H1 (cell line): ENCODE results near the gene NME1. TPM values are rescaled to one million over a fixed set of nuclear protein-coding genes. Genes with fewer than 3 reads are reported as not detected.
A peak's percentile ranks its signal among the peaks of the same experiment; 100 is the strongest.

Source experiments
- CTCF ChIA-PET: fragments of 300-600 bp; sonication (Branson Sonifier 250); formaldehyde crosslinking; loops from one replicate; lab custom pipeline; 2021; ENCODE audit not compliant: partially characterized antibody; lab: Charles Lee
- POLR2A ChIA-PET: fragments of 300-600 bp; sonication (Branson Sonifier 250); formaldehyde crosslinking; loops from one replicate; lab custom pipeline; 2021; ENCODE audit warnings: inconsistent platforms; ENCODE audit not compliant: partially characterized antibody; lab: Charles Lee
- DNase-seq, 2 experiments: peaks; one replicate each; pipeline versions ENCODE4 v3.0.0 to v3.0.0-alpha.2; 2010 to 2022; ENCODE audit warnings: low spot score in 2 of 2, low read depth in 1 of 2, mixed read lengths in 1 of 2
- FAIRE-seq: peaks from 2 replicates; lab custom pipeline; 2011; peaks lifted over from hg19 to GRCh38; lab: Jason Lieb, UNC
- H2AFZ ChIP-seq: 2 replicates; pipeline ENCODE4 v1.8.1; 2012; ENCODE audit warnings: low read length, inconsistent platforms
- H2AK5ac ChIP-seq: 2 replicates; pipeline ENCODE4 v1.6.1; 2013; ENCODE audit warnings: low read depth, low read length
- H2BK120ac ChIP-seq: replicated peaks from 2 replicates; pipeline ENCODE3; 2013; ENCODE audit warnings: low read depth, low read length, inconsistent platforms
- H2BK12ac ChIP-seq: 2 replicates; pipeline ENCODE4 v1.6.1; 2013; ENCODE audit warnings: low read depth, low read length
- H2BK15ac ChIP-seq: 2 replicates; pipeline ENCODE4 v1.6.1; 2013; ENCODE audit warnings: low read length
- H2BK20ac ChIP-seq: 2 replicates; pipeline ENCODE4 v1.6.1; 2013; ENCODE audit warnings: low read length
- H2BK5ac ChIP-seq: 2 replicates; pipeline ENCODE4 v1.6.1; 2013; ENCODE audit warnings: low read depth, low read length
- H3K14ac ChIP-seq: 2 replicates; pipeline ENCODE4 v1.6.1; 2013; ENCODE audit warnings: inconsistent platforms; ENCODE audit not compliant: insufficient read length
- H3K18ac ChIP-seq: 2 replicates; pipeline ENCODE4 v1.6.1; 2013; ENCODE audit warnings: low read length; ENCODE audit errors: extremely low read depth
- H3K23ac ChIP-seq: 2 replicates; pipeline ENCODE4 v1.6.1; 2013; ENCODE audit warnings: inconsistent platforms; ENCODE audit not compliant: insufficient read length
- H3K23me2 ChIP-seq: 2 replicates; pipeline ENCODE4 v1.6.1; 2013; ENCODE audit warnings: low read depth, low read length
- H3K27ac ChIP-seq: 2 replicates; pipeline ENCODE4 v1.6.1; 2011; ENCODE audit warnings: low read depth, low read length, inconsistent platforms
- H3K27me3 ChIP-seq, 4 experiments: replicated peaks in 1 of 4; 1 replicate in 1 of 4; 2 replicates in 3 of 4; pipeline versions ENCODE4 v1.6.1 to v1.8.1; 2011 to 2013; ENCODE audit warnings: low read length in 3 of 4, mild to moderate bottlenecking in 3 of 4, inconsistent platforms in 2 of 4, mixed read lengths in 2 of 4, moderate library complexity in 1 of 4; ENCODE audit not compliant: control insufficient read depth in 3 of 4, insufficient read depth in 3 of 4; ENCODE audit errors: extremely low read depth in 1 of 4
- H3K36me3 ChIP-seq, 4 experiments: 2 replicates each; pipeline versions ENCODE4 v1.6.1 to v1.8.1; 2011 to 2013; ENCODE audit warnings: mild to moderate bottlenecking in 4 of 4, low read length in 3 of 4, moderate library complexity in 2 of 4, control low read depth in 1 of 4, inconsistent platforms in 1 of 4; ENCODE audit not compliant: insufficient read depth in 4 of 4, control insufficient read depth in 2 of 4
- H3K4ac ChIP-seq: replicated peaks from 2 replicates; pipeline ENCODE3; 2013; ENCODE audit warnings: low read length, low read depth, mixed read lengths, inconsistent platforms; ENCODE audit not compliant: insufficient read length
- H3K4me1 ChIP-seq, 4 experiments: replicated peaks in 1 of 4; 1 replicate in 1 of 4; 2 replicates in 3 of 4; pipeline versions ENCODE4 v1.6.1 to v1.8.1; 2011 to 2013; ENCODE audit warnings: low read length in 3 of 4, inconsistent platforms in 2 of 4, mixed read lengths in 1 of 4; ENCODE audit not compliant: insufficient read depth in 4 of 4, control insufficient read depth in 3 of 4
- H3K4me2 ChIP-seq, 2 experiments: 2 replicates each; pipeline versions ENCODE4 v1.6.1 to v1.8.1; 2011 to 2013; ENCODE audit warnings: low read depth in 2 of 2, low read length in 2 of 2, control low read depth in 1 of 2, inconsistent platforms in 1 of 2, mild to moderate bottlenecking in 1 of 2; ENCODE audit not compliant: insufficient read depth in 1 of 2
- H3K4me3 ChIP-seq, 4 experiments: fragments of 200-600, 300-600 bp in 1 of 4; sonication (generic), shearing (Covaris generic), sonication (Bioruptor Twin) in 1 of 4; 2 replicates each; pipeline versions ENCODE4 v1.5.1 to v1.8.1; 2011 to 2016; ENCODE audit warnings: low read length in 4 of 4, low read depth in 3 of 4, control low read depth in 2 of 4, inconsistent platforms in 2 of 4, mild to moderate bottlenecking in 2 of 4, mixed read lengths in 1 of 4, moderate library complexity in 1 of 4; ENCODE audit not compliant: insufficient read depth in 2 of 4; ENCODE audit errors: extremely low read depth in 1 of 4
- H3K56ac ChIP-seq: replicated peaks from 2 replicates; pipeline ENCODE3; 2013; ENCODE audit warnings: low read depth, mild to moderate bottlenecking, mixed read lengths, low read length, inconsistent platforms; ENCODE audit not compliant: insufficient read length
- H3K79me1 ChIP-seq: 2 replicates; pipeline ENCODE4 v1.6.1; 2013; ENCODE audit warnings: low read depth, low read length, control low read depth
- H3K79me2 ChIP-seq, 2 experiments: 2 replicates each; pipeline versions ENCODE4 v1.6.1 to v1.8.1; 2012 to 2013; ENCODE audit warnings: low read length in 2 of 2, mild to moderate bottlenecking in 2 of 2, inconsistent platforms in 1 of 2; ENCODE audit not compliant: insufficient read depth in 2 of 2, control insufficient read depth in 1 of 2
- H3K9ac ChIP-seq, 4 experiments: replicated peaks in 1 of 4; 1 replicate in 1 of 4; 2 replicates in 3 of 4; pipeline versions ENCODE4 v1.6.1 to v1.8.1; 2011 to 2013; ENCODE audit warnings: low read depth in 3 of 4, low read length in 3 of 4, control low read depth in 2 of 4, mild to moderate bottlenecking in 2 of 4, moderate library complexity in 2 of 4, inconsistent platforms in 1 of 4; ENCODE audit errors: extremely low read depth in 1 of 4
- H3K9me3 ChIP-seq, 2 experiments: 2 replicates each; pipeline versions ENCODE4 v1.6.1 to v1.8.1; 2012 to 2013; ENCODE audit warnings: mild to moderate bottlenecking in 2 of 2, moderate library complexity in 2 of 2, control low read depth in 1 of 2, inconsistent platforms in 1 of 2, low read depth in 1 of 2, low read length in 1 of 2, mixed read lengths in 1 of 2; ENCODE audit not compliant: insufficient read depth in 2 of 2
- H4K20me1 ChIP-seq, 2 experiments: replicated peaks in 1 of 2; 2 replicates each; pipeline versions ENCODE3 to v1.8.1; 2011 to 2013; ENCODE audit warnings: inconsistent platforms in 2 of 2, low read length in 2 of 2, mild to moderate bottlenecking in 1 of 2; ENCODE audit not compliant: insufficient read depth in 2 of 2, control insufficient read depth in 1 of 2
- H4K5ac ChIP-seq: 2 replicates; pipeline ENCODE4 v1.6.1; 2013; ENCODE audit warnings: low read length, low read depth, mixed read lengths, inconsistent platforms; ENCODE audit not compliant: insufficient read length
- H4K8ac ChIP-seq: 2 replicates; pipeline ENCODE4 v1.8.0; 2013; ENCODE audit warnings: mild to moderate bottlenecking, moderate library complexity, low read length, inconsistent platforms; ENCODE audit not compliant: insufficient read depth; ENCODE audit errors: extremely low read depth
- H4K91ac ChIP-seq: replicated peaks from 2 replicates; pipeline ENCODE3; 2013; ENCODE audit warnings: low read length, mixed read lengths, inconsistent platforms; ENCODE audit not compliant: insufficient read length
- CBX8 ChIP-seq: fragments of 300-800, 300-1000 bp; sonication (generic); IDR thresholded peaks from 2 replicates; pipeline ENCODE4 v1.7.1; 2016; ENCODE audit warnings: low read depth, low read length, borderline replicate concordance
- FOSL1 ChIP-seq: IDR thresholded peaks from 2 replicates; pipeline ENCODE4 v1.6.1; 2011; ENCODE audit warnings: mild to moderate bottlenecking, low read depth, low read length, moderate library complexity; ENCODE audit not compliant: insufficient read depth
- HDAC2 ChIP-seq, 2 experiments: fragments of 300-600 bp in 1 of 2; sonication (generic) in 1 of 2; IDR thresholded peaks; 2 replicates each; pipeline ENCODE4 v1.6.1; 2011 to 2012; ENCODE audit warnings: low read depth in 2 of 2, low read length in 2 of 2, mild to moderate bottlenecking in 2 of 2, moderate library complexity in 2 of 2, borderline replicate concordance in 1 of 2, inconsistent platforms in 1 of 2
- JUN ChIP-seq: IDR thresholded peaks from 2 replicates; pipeline ENCODE4 v1.6.1; 2011; ENCODE audit warnings: low read depth, mild to moderate bottlenecking, improper control_type of control experiment, low read length
- MAFK ChIP-seq: IDR thresholded peaks from 2 replicates; pipeline ENCODE4 v1.6.1; 2012; ENCODE audit warnings: low read depth, mild to moderate bottlenecking, improper control_type of control experiment, low read length
- NRF1 ChIP-seq: IDR thresholded peaks from 2 replicates; pipeline ENCODE4 v1.6.1; 2011; ENCODE audit warnings: mild to moderate bottlenecking, low read depth, low read length, improper control_type of control experiment
- POLR2AphosphoS5 ChIP-seq: IDR thresholded peaks from 2 replicates; pipeline ENCODE4 v1.6.1; 2011; ENCODE audit warnings: low read depth, low read length
- RXRA ChIP-seq: IDR thresholded peaks from 2 replicates; pipeline ENCODE4 v1.6.1; 2011; ENCODE audit warnings: low read depth, mild to moderate bottlenecking, low read length, moderate library complexity; ENCODE audit not compliant: insufficient read depth
- SIN3A ChIP-seq, 2 experiments: IDR thresholded peaks in 1 of 2; conservative IDR thresholded peaks in 1 of 2; 2 replicates each; pipeline ENCODE4 v1.6.1; 2011 to 2012; ENCODE audit warnings: low read length in 2 of 2, improper control_type of control experiment in 1 of 2, low read depth in 1 of 2, mild to moderate bottlenecking in 1 of 2
- TAF7 ChIP-seq: optimal IDR thresholded peaks from 2 replicates; pipeline ENCODE3; 2011; ENCODE audit warnings: low read depth, mild to moderate bottlenecking, inconsistent platforms, low read length, moderate library complexity, borderline replicate concordance
- WGBS, 2 experiments: shearing (Covaris generic) in 1 of 2; methylation state at CpG; one replicate each; pipeline versions ENCODE4 v1.1.6 to v1.1.7; 2013 to 2015; ENCODE audit warnings: low lambda C conversion rate in 2 of 2, mixed read lengths in 2 of 2, inconsistent platforms in 1 of 2, low coverage in 1 of 2, missing lambda C conversion rate in 1 of 2; ENCODE audit not compliant: insufficient replicate concordance in 2 of 2, insufficient coverage in 1 of 2, insufficient read length in 1 of 2; ENCODE audit errors: extremely low coverage in 1 of 2, missing lambda C conversion rate in 1 of 2; 5-methylcytosine and 5-hydroxymethylcytosine counted together
- polyA plus RNA-seq, 7 experiments: library from polyadenylated mRNA; depleted of rRNA in 3 of 7; stranded (reverse) in 5 of 7; unstranded in 2 of 7; fragments of >200 nt in 5 of 7; fragments of 200-250 nt in 2 of 7; gene quantifications; 1 replicate in 5 of 7; 2 replicates in 1 of 7; 4 replicates in 1 of 7; pipeline versions ENCODE4 v1.2.1 to v1.2.3, GENCODE V29; 2011 to 2013; ENCODE audit warnings: missing spikeins in 2 of 7, mixed read lengths in 2 of 7
- total RNA-seq: library from RNA; stranded (reverse); fragmentation: NEBNext Ultra II Directional; extraction: Animal tissue kit (Norgen Biotek cat#: 25700); gene quantifications from 2 replicates; pipeline ENCODE4 v1.2.1, GENCODE V29; 2021
- TF ChIP-seq, protein P1 (sequence below): IDR thresholded peaks from 2 replicates; pipeline ENCODE4 v1.6.1; 2012; ENCODE audit warnings: inconsistent platforms

NME1 gene
- total and polyA plus RNA-seq, 2 of the 8 experiments (the other 6 are each of a cell fraction or from before 2014, with no cell fraction given), result 307 to 380 TPM

GRCh38 chr17:51144266-51145022 lies 8.9 kb upstream of the NME1 start:
- Histone ChIP-seq H3K18ac (no peak overlapping the region), H3K4me1 (0 out of 7 replicates have a peak, but pooled peaks cover 0 to 2% (median 0%) of the 10 kb centered on the region in 4 experiments), H3K4me3 (no peak overlapping the region), H3K23me2 (no peaks in the 10 kb centered on the region), H3K4me2 (no peak overlapping the region), H4K5ac (no peak overlapping the region), H3K79me1 (no peaks in the 10 kb centered on the region), H4K20me1 (no peaks in the 10 kb centered on the region), H2BK120ac (no peak overlapping the region), H3K4ac (no peak overlapping the region), H3K36me3 (no peaks in the 10 kb centered on the region), H3K79me2 (no peaks in the 10 kb centered on the region), H2BK5ac (no peak overlapping the region), H3K27me3 (no peaks in the 10 kb centered on the region), H2AFZ (peak overlapping the region; percentile 60; the same call in 1 of the 2 replicates), H2BK12ac (no peak overlapping the region), H3K9ac (no peak overlapping the region), H2BK20ac (no peak overlapping the region), H2AK5ac (no peak overlapping the region), H3K9me3 (no peaks in the 10 kb centered on the region), H3K14ac (no peak overlapping the region), H3K27ac (no peak overlapping the region), H2BK15ac (no peak overlapping the region), H4K91ac (no peak overlapping the region), H3K23ac (no peak overlapping the region), H4K8ac (no peak overlapping the region), H3K56ac (no peak overlapping the region)
- DNase-seq (no peak), FAIRE-seq (no peak)
- POLR2A ChIA-PET, result interaction anchor here (1.3 kb wide), 1 partner anchor 22 kb away, joined by 3 read pairs; the partner anchor contains the start of gene NME2
- CTCF ChIA-PET, result interaction anchor here (1.1 kb wide), 1 partner anchor 17 kb away, joined by 3 read pairs; no protein-coding TSS in a partner anchor
- 87% methylated on average over 5 of the region's 6 CpGs; no CpG with 5 or more reads in 1 of the 2 experiments for WGBS, 2 experiments
- no peak for TF ChIP-seq NRF1
- TF ChIP-seq, protein P1, sequence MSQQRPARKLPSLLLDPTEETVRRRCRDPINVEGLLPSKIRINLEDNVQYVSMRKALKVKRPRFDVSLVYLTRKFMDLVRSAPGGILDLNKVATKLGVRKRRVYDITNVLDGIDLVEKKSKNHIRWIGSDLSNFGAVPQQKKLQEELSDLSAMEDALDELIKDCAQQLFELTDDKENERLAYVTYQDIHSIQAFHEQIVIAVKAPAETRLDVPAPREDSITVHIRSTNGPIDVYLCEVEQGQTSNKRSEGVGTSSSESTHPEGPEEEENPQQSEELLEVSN, result no peak
- no peak for TF ChIP-seq HDAC2 (IDR thresholded peaks at IDR 0.05; ENCODE audit: borderline replicate concordance in 1 of 2, low read depth in 2 of 2, low read length in 2 of 2)
- no peak for TF ChIP-seq SIN3A (conservative IDR thresholded peaks at IDR 0.05 in 1 of 2, IDR thresholded peaks at IDR 0.05 in 1 of 2; ENCODE audit: low read depth in 1 of 2, low read length in 2 of 2)
- no peak for TF ChIP-seq RXRA
- no peak for TF ChIP-seq FOSL1
- no peak for TF ChIP-seq CBX8
- TF ChIP-seq TAF7, result no peak
- TF ChIP-seq POLR2AphosphoS5, result no peak
- no peak for TF ChIP-seq MAFK
- no peak for TF ChIP-seq JUN
